Testis (tissue), 3 donors: ENCODE data around the gene CARHSP1. TPM values are rescaled to one million over a fixed set of nuclear protein-coding genes. Genes with fewer than 3 reads are reported as not detected.

ENCODE experiments used
- DNase-seq: peaks from one replicate; pipeline ENCODE4 v3.0.0-alpha.2; 2019
- H3K27ac ChIP-seq, 2 donors: fragments of 200-600 bp; sonication (generic); one replicate each; pipeline ENCODE4 v1.5.1; 2019
- H3K27me3 ChIP-seq: fragments of 200-600 bp; sonication (generic); one replicate; pipeline ENCODE4 v1.5.1; 2019
- H3K36me3 ChIP-seq: fragments of 200-600 bp; sonication (generic); one replicate; pipeline ENCODE4 v1.5.1; 2017; ENCODE audit warnings: low read depth; ENCODE audit errors: missing control alignments
- H3K4me1 ChIP-seq: fragments of 200-600 bp; sonication (generic); one replicate; pipeline ENCODE4 v1.5.1; 2019
- H3K4me3 ChIP-seq, 2 donors: fragments of 200-600 bp; sonication (generic); one replicate each; pipeline ENCODE4 v1.5.1; 2017 to 2019
- H3K9me3 ChIP-seq: fragments of 200-600 bp; sonication (generic); one replicate; pipeline ENCODE4 v1.5.1; 2017
- CTCF ChIP-seq, 3 experiments: fragments of 450-650 bp in 2 of 3; fragments of 200-600 bp in 1 of 3; sonication (generic) in 1 of 3; IDR thresholded peaks; one replicate each; pipeline ENCODE4 v1.5.1; 2016 to 2019; ENCODE audit warnings: antibody characterized with exemption in 3 of 3, mild to moderate bottlenecking in 2 of 3, moderate library complexity in 1 of 3
- POLR2A ChIP-seq: fragments of 450-650 bp; IDR thresholded peaks from one replicate; pipeline ENCODE4 v1.6.1; 2017; ENCODE audit warnings: antibody characterized with exemption, mild to moderate bottlenecking, moderate library complexity
- WGBS, 2 donors: methylation state at CpG; one replicate each; pipeline ENCODE4 v1.1.5; 2018; 5-methylcytosine and 5-hydroxymethylcytosine counted together
- intact Hi-C: fragments of 100-400 bp; cut with DNase I; formaldehyde crosslinking; loops from one replicate; pipeline ENCODE4 v1.15.1; 2023; ENCODE audit warnings: low total_unique reads
- polyA plus RNA-seq: library from polyadenylated mRNA; stranded (reverse); fragments of 350-450 nt; fragmentation: Illumina TruSeq; extraction: RNeasy Lipid Tissue Mini Kit (QIAGEN cat#74804); gene quantifications from one replicate; pipeline ENCODE4 v1.2.3, GENCODE V29; 2014; ENCODE audit warnings: low read depth, low replicate concordance; ENCODE audit not compliant: insufficient read depth
- total RNA-seq, 2 donors: library from RNA; depleted of rRNA; stranded (reverse); fragments of >200 nt; gene quantifications; one replicate each; pipeline ENCODE4 v1.2.3, GENCODE V29; 2016

Gene CARHSP1
- total and polyA plus RNA-seq, 3 donors from 2014 or later: 241 to 457 (median 437) TPM

DNA sequence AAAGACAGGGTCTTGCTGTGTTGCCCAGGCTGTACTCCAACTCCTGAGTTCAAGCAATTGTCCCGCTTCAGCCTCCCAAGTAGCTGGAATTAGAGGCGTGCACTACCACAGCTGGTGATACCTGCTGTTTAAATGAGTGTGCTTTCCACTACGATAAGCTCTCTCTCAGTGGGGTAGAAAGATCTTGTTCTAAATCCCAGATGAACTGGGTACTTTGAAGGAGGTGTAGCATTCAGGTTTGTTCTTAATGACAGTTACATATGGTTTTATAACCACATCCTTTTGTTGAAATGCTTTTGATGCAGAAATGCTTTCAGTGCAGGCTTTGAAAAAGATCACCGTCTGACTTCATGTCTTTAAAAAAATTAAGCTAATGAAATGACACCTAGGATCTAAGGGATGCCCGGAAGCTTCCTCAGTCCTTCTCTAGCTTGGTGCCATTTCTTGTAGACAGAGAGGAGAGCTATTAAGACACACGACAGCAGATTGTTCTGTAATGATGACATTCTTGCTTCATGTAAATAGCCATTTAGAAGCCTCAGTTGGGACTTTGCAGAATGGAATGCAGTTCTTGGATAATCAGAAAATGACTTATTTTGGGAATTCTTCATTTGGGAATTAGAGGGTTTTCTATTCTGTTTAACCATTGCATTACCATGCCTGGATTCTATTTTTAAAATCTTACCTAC lies 51.7 kb downstream of the CARHSP1 start:
- Histone ChIP-seq H3K27me3 (no peaks in the 10 kb centered on the region), H3K4me1 (no peaks in the 10 kb centered on the region), H3K27ac (no peak overlapping the region), H3K4me3 (no peak overlapping the region), H3K9me3 (no peaks in the 10 kb centered on the region), H3K36me3 (no peaks in the 10 kb centered on the region)
- TF ChIP-seq POLR2A: no peak
- 83 to 88% methylated on average over 6 of the region's 6 CpGs for WGBS, 2 donors
- no peak for DNase-seq
- intact Hi-C loops: no loop called here

- Histone ChIP-seq H3K4me1 (no peaks in the 10 kb centered on the region), H3K27me3 (no peaks in the 10 kb centered on the region), H3K9me3 (no peaks in the 10 kb centered on the region), H3K4me3 (no peak overlapping the region), H3K27ac (no peak overlapping the region), H3K36me3 (no peaks in the 10 kb centered on the region)
- intact Hi-C loops: no loop called here
- TF ChIP-seq CTCF (IDR thresholded peaks at IDR 0.05): no peak
- TF ChIP-seq POLR2A: no peak
- WGBS, 2 donors: 90 to 95% methylated on average over 12 to 14 of the region's 14 CpGs
- DNase-seq: no peak
Observed at GRCh38 chr16:8814095-8814806, 54.6 kb downstream of the CARHSP1 start.

DNA sequence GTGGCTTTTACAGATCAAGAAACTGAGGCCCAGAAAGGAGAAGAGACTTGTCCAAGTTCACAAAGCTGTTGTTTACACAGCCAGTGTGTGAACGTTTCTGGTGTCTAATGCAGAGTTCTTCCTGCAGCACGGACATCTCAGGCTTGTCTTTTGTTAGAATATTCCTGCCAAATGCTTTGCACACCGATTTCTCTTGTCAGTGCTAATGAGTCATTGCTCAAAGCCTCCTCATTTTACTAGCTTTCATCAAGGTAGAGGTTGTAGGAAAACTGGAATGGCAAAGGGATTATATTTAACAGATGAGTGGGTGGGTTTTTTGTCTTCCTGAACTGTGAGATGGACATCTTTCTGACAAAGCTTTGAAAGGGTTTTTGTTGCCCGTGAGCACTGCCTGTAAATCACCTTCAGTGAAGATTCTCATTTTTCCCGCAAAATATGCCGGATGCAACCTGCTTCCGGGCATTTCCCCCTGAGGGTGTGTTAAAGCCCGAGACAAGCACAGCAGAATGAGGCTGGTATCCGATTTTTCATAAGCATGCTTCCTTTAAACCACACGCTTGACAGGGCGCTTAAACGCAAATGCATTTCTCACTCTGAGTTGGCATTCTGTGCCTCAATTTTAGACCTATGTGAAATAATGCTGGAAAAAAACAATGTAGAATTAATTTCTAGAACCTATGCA lies 56.5 kb downstream of the CARHSP1 start:
- Histone ChIP-seq H3K9me3 (no peaks in the 10 kb centered on the region), H3K27me3 (no peaks in the 10 kb centered on the region), H3K36me3 (no peaks in the 10 kb centered on the region), H3K4me3 (no peak overlapping the region), H3K27ac (no peak overlapping the region), H3K4me1 (no peaks in the 10 kb centered on the region)
- intact Hi-C loops: no loop called here
- no peak for TF ChIP-seq POLR2A
- TF ChIP-seq CTCF (IDR thresholded peaks at IDR 0.05): no peak
- WGBS, 2 donors: 73 to 84% methylated on average over 12 of the region's 12 CpGs
- no peak for DNase-seq

DNA sequence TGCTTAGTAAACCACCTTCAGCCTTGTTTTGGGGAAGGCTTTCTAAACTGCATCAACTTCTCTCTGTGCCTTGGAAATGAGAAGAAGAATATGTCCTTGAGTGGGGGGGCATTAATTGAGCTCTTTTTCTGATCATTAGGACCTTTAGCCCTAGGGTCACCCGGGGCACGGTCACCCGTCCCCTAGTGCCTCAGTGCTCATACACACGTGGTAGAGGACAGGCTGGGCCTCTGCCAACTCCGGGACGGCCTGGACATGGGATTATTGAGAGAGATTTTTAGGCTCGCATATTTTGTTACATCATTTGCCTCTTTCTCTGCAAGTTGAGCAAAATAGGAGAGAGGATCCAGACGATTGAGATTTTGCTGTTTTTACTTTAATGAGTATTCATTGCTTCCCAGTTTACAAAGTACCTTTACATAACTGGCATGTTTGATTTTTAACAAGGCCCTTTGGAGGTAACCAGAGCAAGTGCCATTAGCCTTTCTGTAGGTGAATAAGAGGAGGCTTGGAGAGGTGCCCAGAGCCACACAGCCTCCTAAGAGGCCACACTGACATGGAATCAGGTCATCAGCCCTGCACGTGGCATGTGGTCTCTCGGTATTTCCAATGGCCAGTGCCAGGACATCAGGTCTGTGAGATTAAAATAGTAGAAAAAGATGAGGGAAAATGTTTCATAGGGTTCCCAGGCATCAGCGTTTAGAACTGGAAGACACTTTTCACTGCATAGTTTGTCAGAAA lies 60.0 kb downstream of the CARHSP1 start:
- no peak overlapping the region for H3K4me3 ChIP-seq
- no peaks in the 10 kb centered on the region for H3K27me3 ChIP-seq
- H3K36me3 ChIP-seq: no peaks in the 10 kb centered on the region
- H3K27ac ChIP-seq: no peak overlapping the region
- no peaks in the 10 kb centered on the region for H3K4me1 ChIP-seq
- H3K9me3 ChIP-seq: no peaks in the 10 kb centered on the region
- intact Hi-C loops: no loop called here
- TF ChIP-seq CTCF (IDR thresholded peaks at IDR 0.05): no peak
- no peak for TF ChIP-seq POLR2A
- 80 to 85% methylated on average over 11 of the region's 11 CpGs for WGBS, 2 donors
- DNase-seq: no peak

DNA sequence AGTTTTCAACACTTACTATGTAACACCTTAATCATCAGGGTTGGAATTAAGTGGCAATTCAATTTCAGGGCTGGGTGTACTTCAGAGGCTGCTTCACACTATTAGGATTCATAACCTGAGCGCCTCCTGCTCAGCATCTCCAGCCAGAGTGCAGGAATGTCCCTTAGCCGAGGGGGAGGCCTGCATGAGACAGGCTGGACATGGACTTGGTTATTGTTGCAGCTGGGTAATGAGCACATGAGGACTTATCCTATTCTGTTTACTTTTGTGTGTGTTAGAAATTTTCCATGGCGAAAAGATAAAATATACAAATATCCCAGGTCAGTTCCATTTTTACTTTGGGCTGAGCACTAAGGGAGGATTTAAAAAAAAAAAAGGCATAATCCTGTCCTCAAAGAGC lies 60.8 kb downstream of the CARHSP1 start:
- no peak overlapping the region for H3K27ac ChIP-seq
- no peak overlapping the region for H3K4me3 ChIP-seq
- no peaks in the 10 kb centered on the region for H3K27me3 ChIP-seq
- H3K4me1 ChIP-seq: no peaks in the 10 kb centered on the region
- TF ChIP-seq POLR2A (no peak), CTCF (IDR thresholded peaks at IDR 0.05) (no peak)
- WGBS, 2 donors: 92 to 93% methylated on average over 3 of the region's 3 CpGs
- intact Hi-C loops: no loop called here
- DNase-seq: no peak
- H3K9me3 ChIP-seq: no peaks in the 10 kb centered on the region
- H3K36me3 ChIP-seq: no peaks in the 10 kb centered on the region
